ENCODE data around the gene INPPL1.

DNA sequence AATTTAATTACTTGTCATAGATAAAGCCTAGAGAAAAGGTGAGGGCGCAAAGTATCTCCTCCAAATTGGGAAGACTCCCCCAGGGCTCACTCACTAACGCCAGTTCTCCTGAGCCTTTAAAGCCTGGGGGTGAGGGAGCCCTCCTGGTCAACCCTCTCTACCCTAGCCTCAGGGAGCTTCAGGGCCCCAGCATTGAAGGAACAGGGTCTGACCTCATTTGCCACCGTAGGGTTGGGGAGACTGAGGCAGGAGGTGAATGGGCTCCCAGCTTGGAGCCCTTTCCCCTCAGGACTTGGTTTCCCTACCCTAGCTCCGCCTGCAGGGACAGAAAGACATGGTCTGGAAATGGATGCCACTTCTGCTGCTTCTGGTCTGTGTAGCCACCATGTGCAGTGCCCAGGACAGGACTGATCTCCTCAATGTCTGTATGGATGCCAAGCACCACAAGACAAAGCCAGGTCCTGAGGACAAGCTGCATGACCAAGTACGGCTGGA, 6.3 kb upstream of the INPPL1 start:
- TF ChIP-seq, protein P1, sequence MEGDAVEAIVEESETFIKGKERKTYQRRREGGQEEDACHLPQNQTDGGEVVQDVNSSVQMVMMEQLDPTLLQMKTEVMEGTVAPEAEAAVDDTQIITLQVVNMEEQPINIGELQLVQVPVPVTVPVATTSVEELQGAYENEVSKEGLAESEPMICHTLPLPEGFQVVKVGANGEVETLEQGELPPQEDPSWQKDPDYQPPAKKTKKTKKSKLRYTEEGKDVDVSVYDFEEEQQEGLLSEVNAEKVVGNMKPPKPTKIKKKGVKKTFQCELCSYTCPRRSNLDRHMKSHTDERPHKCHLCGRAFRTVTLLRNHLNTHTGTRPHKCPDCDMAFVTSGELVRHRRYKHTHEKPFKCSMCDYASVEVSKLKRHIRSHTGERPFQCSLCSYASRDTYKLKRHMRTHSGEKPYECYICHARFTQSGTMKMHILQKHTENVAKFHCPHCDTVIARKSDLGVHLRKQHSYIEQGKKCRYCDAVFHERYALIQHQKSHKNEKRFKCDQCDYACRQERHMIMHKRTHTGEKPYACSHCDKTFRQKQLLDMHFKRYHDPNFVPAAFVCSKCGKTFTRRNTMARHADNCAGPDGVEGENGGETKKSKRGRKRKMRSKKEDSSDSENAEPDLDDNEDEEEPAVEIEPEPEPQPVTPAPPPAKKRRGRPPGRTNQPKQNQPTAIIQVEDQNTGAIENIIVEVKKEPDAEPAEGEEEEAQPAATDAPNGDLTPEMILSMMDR (IDR thresholded peaks at IDR 0.05; ENCODE audit: extremely low read depth in 1 of 2, insufficient read depth in 1 of 2, low read depth in 1 of 2, low read length in 2 of 2), result no peak
- TF ChIP-seq POLR2AphosphoS5 (IDR thresholded peaks at IDR 0.05; ENCODE audit: insufficient read depth, low read depth, low read length), result no peak

Data from endothelial cell of umbilical vein (primary cell).